Measurements from ENCODE around the gene KRTAP4-11. TPM values are rescaled to one million over a fixed set of nuclear protein-coding genes. Genes with fewer than 3 reads are reported as not detected.

KRTAP4-11 gene
- total and polyA plus RNA-seq, 2 of the 4 experiments (the other 2 are of a cell fraction), result not detected

DNA sequence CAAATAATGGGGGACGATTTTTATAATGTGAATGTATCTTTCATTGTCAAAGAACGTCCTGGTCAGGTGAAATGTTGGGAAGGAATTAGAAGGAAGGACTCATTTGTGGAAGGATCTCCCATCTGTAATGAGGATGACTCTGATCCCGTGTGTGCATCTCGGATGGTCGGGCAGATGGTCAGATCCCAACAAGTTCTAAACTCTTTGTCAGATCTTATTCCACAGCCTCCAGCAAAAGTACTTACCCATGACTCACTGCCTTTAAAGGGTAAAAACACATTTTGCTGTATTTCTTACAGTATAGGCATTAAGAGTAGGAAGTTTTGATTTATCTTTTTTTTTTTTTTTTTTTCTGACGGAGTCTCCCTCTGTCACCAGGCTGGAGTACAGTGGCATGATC, 19.7 kb downstream of the KRTAP4-11 start:
- H4K20me1 ChIP-seq (ENCODE audit: insufficient read depth, low read length), result no peaks in the 10 kb centered on the region
- peak overlapping the region; percentile 94 for H3K4ac ChIP-seq (ENCODE audit: low read depth, low read length)
- H3K9me3 ChIP-seq (ENCODE audit: control insufficient read depth, insufficient read depth, low read length), result no peaks in the 10 kb centered on the region
- H2BK20ac ChIP-seq (ENCODE audit: low read depth, low read length), result peak overlapping the region; percentile 95
- H3K4me3 ChIP-seq (ENCODE audit: insufficient read depth, low read depth, low read length), result no peak overlapping the region
- peaks cover 4% of the 10 kb centered on the region; the same call in 1 of the 2 replicates for H3K4me1 ChIP-seq (ENCODE audit: control insufficient read depth, insufficient read depth, low read length)
- POLR2A ChIA-PET (ENCODE audit: unreplicated experiment), result no interaction called here
- 0 out of 3 replicates have a peak overlapping the region, but pooled peaks have one; percentile 18 for H2BK15ac ChIP-seq (ENCODE audit: low read depth, low read length)
- peak overlapping the region; percentile 85 for H3K14ac ChIP-seq (replicated peaks; ENCODE audit: low read depth, low read length)
- no peaks in the 10 kb centered on the region for H3K79me1 ChIP-seq (ENCODE audit: low read depth in 1 of 2, low read length in 2 of 2)
- H2AK5ac ChIP-seq (ENCODE audit: low read depth, low read length), result peak overlapping the region; percentile 86
- peak; percentile 68 for DNase-seq
- H3K9me1 ChIP-seq (ENCODE audit: insufficient read depth, low read length), result peaks cover 6% of the 10 kb centered on the region
- H2BK5ac ChIP-seq (ENCODE audit: low read depth, low read length, poor library complexity, severe bottlenecking), result peak overlapping the region; percentile 95
- H3K36me3 ChIP-seq (ENCODE audit: control insufficient read depth, insufficient read depth, low read length), result no peaks in the 10 kb centered on the region
- CTCF ChIA-PET, result no interaction called here
- peak; percentile 59 for ATAC-seq (ENCODE audit: low read depth)
- peak overlapping the region; percentile 76; the same call in 1 of the 2 replicates for H3K18ac ChIP-seq (ENCODE audit: low read depth, low read length)
- H2AK9ac ChIP-seq (replicated peaks; ENCODE audit: low read depth, low read length, poor library complexity), result no peak overlapping the region
- peak overlapping the region; percentile 32 to 53 for H4K8ac ChIP-seq (ENCODE audit: low read depth in 2 of 2, low read length in 2 of 2)
- no peak overlapping the region for H3K27ac ChIP-seq (ENCODE audit: insufficient read depth, low read length)
- no peak for TF ChIP-seq USF2 (IDR thresholded peaks at IDR 0.05; ENCODE audit: low read depth, low read length)
- 0 out of 2 replicates have a peak, but pooled peaks have one; percentile 13 for TF ChIP-seq BHLHE40 (IDR thresholded peaks at IDR 0.05; ENCODE audit: low read depth, low read length)
- no peaks in the 10 kb centered on the region for H3K27me3 ChIP-seq (ENCODE audit: control insufficient read depth, insufficient read depth, low read length)
- peak overlapping the region; percentile 0; the same call in 1 of the 2 replicates for H4K5ac ChIP-seq (ENCODE audit: low read depth, low read length)
- H3K23ac ChIP-seq (ENCODE audit: low read depth, low read length), result peak overlapping the region; percentile 79; the same call in 1 of the 2 replicates
- no TSS peak for BruUV-seq (replicated peaks)
- no peak overlapping the region for H3K9ac ChIP-seq (ENCODE audit: low read depth, low read length)
- WGBS, 2 experiments (ENCODE audit: extremely low coverage in 2 of 2, insufficient read length in 1 of 2), result no CpG with 5 or more reads among the region's 6 CpGs
- no peak overlapping the region for H2AFZ ChIP-seq (replicated peaks; ENCODE audit: low read length, poor library complexity)
- H2BK120ac ChIP-seq (ENCODE audit: low read depth, low read length), result peak overlapping the region; percentile 86
- intact Hi-C loops (cut with micrococcal nuclease) (no loop called here), dilution Hi-C loops (cut with HindIII; ENCODE audit: low sequenced_read_pairs, unreplicated experiment) (no loop called here), in situ Hi-C loops (cut with MboI; ENCODE audit: low sequenced_read_pairs) (no loop called here)
- H3K56ac ChIP-seq (ENCODE audit: extremely low read depth, insufficient read depth, low read length), result no peak overlapping the region
- peak overlapping the region; percentile 68 for H4K91ac ChIP-seq (ENCODE audit: insufficient read depth, low read depth, low read length)
- H3K4me2 ChIP-seq (ENCODE audit: low read depth, low read length), result no peak overlapping the region

All from IMR-90 (cell line).